Measurements from ENCODE around the gene SCAPER. TPM values are rescaled to one million over a fixed set of nuclear protein-coding genes. Genes with fewer than 3 reads are reported as not detected.

Gene SCAPER
- total RNA-seq, 1 donor from 2014 or later, result 58.0 TPM

DNA sequence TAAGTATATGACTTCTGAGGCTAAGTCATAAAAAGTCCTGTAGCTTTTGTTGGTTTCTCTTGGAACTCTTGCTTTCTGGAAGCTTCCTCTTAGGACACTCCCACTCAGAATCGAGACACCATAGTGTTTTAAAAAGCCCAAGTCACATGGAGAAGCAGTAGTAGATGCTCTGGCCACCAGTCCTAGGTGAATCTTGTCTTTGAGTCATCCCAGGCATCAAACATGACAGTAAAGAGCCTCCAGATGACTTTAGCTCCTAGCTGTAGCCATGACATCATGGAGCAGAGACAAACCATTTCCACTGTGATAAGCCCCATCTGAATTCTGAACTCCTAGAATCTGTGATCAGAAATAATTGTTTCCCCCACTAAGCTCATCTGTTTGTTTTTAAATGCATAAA is 526.4 kb downstream of the SCAPER start:
- no peaks in the 10 kb centered on the region for H3K4me1 Mint-ChIP-seq (ENCODE audit: low read depth, unreplicated experiment)
- peaks cover 2% of the 10 kb centered on the region for H3K27me3 Mint-ChIP-seq (ENCODE audit: unreplicated experiment)
- TF ChIP-seq, protein P1, sequence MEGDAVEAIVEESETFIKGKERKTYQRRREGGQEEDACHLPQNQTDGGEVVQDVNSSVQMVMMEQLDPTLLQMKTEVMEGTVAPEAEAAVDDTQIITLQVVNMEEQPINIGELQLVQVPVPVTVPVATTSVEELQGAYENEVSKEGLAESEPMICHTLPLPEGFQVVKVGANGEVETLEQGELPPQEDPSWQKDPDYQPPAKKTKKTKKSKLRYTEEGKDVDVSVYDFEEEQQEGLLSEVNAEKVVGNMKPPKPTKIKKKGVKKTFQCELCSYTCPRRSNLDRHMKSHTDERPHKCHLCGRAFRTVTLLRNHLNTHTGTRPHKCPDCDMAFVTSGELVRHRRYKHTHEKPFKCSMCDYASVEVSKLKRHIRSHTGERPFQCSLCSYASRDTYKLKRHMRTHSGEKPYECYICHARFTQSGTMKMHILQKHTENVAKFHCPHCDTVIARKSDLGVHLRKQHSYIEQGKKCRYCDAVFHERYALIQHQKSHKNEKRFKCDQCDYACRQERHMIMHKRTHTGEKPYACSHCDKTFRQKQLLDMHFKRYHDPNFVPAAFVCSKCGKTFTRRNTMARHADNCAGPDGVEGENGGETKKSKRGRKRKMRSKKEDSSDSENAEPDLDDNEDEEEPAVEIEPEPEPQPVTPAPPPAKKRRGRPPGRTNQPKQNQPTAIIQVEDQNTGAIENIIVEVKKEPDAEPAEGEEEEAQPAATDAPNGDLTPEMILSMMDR (IDR thresholded peaks at IDR 0.05; ENCODE audit: partially characterized antibody, unreplicated experiment), result no peak
- H3K9me3 Mint-ChIP-seq (ENCODE audit: unreplicated experiment), result no peaks in the 10 kb centered on the region
- DNase-seq, result no peak
- H3K4me3 Mint-ChIP-seq (ENCODE audit: unreplicated experiment), result no peak overlapping the region
- peaks cover 5% of the 10 kb centered on the region for H3K36me3 Mint-ChIP-seq (ENCODE audit: unreplicated experiment)
- no peak overlapping the region for H3K27ac Mint-ChIP-seq (ENCODE audit: unreplicated experiment)

DNA sequence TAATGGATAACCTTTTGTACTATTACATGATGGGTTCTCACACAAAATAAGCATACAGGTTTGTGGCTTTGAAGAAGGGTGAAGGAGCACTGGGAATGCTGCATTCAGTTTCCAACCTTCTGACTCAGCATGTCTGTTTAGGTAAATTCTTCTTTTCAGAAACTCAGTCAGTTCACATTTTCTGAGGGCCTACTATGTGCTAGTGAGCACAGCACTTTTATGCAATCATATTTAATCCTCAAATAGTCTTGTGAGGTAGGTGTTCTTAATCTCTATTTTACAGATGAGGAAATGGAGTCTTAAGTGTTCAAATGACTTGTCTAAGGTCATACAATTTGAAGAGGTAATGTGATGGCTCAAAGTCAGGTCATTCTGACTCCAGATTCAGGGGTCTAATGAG is 527.4 kb downstream of the SCAPER start:
- H3K27ac Mint-ChIP-seq (ENCODE audit: unreplicated experiment), result no peak overlapping the region
- H3K4me1 Mint-ChIP-seq (ENCODE audit: low read depth, unreplicated experiment), result no peaks in the 10 kb centered on the region
- TF ChIP-seq, protein P1 (IDR thresholded peaks at IDR 0.05; ENCODE audit: partially characterized antibody, unreplicated experiment), result no peak
- H3K9me3 Mint-ChIP-seq (ENCODE audit: unreplicated experiment), result peaks cover 2% of the 10 kb centered on the region
- H3K4me3 Mint-ChIP-seq (ENCODE audit: unreplicated experiment), result no peak overlapping the region
- H3K36me3 Mint-ChIP-seq (ENCODE audit: unreplicated experiment), result peaks cover 5% of the 10 kb centered on the region
- DNase-seq, result no peak
- H3K27me3 Mint-ChIP-seq (ENCODE audit: unreplicated experiment), result peaks cover 2% of the 10 kb centered on the region

DNA sequence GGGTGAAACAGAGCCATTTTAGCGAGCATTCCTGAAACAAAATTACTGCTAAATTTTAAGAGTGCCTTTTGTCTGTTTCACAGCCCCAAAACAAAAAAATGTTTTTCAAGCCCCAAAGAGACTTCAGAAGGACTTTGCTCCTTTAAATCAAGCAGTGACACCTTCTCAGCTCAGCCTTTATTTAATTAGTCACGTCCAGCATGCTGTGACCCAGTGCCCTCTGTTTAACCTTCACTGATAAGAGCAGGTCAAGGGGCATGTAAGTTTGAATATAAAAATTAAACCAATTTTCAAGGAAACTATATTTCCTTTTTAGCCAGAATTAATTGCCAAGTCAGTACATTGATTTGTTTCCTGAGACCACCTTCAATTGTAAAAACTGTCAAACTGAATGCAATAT is 527.9 kb downstream of the SCAPER start:
- no peak for DNase-seq
- H3K4me1 Mint-ChIP-seq (ENCODE audit: low read depth, unreplicated experiment), result no peaks in the 10 kb centered on the region
- H3K27ac Mint-ChIP-seq (ENCODE audit: unreplicated experiment), result no peak overlapping the region
- TF ChIP-seq, protein P1 (IDR thresholded peaks at IDR 0.05; ENCODE audit: partially characterized antibody, unreplicated experiment), result no peak
- H3K27me3 Mint-ChIP-seq (ENCODE audit: unreplicated experiment), result peaks cover 2% of the 10 kb centered on the region
- H3K4me3 Mint-ChIP-seq (ENCODE audit: unreplicated experiment), result no peak overlapping the region
- H3K9me3 Mint-ChIP-seq (ENCODE audit: unreplicated experiment), result peaks cover 2% of the 10 kb centered on the region
- H3K36me3 Mint-ChIP-seq (ENCODE audit: unreplicated experiment), result peaks cover 5% of the 10 kb centered on the region

DNA sequence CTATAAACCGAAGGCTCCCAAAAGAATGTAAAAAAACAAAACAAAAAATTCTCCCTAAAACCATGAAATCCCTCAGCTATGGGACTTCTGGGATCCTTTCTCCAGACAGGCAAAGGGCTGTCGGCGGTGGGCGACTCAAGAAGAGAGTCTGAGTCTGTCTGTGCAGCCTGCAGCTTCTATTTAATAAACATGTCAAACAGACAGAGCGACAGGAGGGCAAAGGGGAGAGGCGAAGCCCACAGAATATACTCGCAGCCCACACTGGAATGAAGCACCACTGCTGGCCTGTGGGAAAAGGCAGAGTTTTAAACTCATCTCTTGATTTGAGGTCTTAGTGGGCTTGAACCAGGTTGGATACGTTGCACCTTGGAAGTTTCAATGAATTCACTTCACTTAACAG is 528.3 kb downstream of the SCAPER start:
- Mint-ChIP-seq H3K27ac (ENCODE audit: unreplicated experiment) (no peak overlapping the region), H3K27me3 (ENCODE audit: unreplicated experiment) (peaks cover 2% of the 10 kb centered on the region), H3K9me3 (ENCODE audit: unreplicated experiment) (peaks cover 2% of the 10 kb centered on the region), H3K4me1 (ENCODE audit: low read depth, unreplicated experiment) (no peaks in the 10 kb centered on the region), H3K36me3 (ENCODE audit: unreplicated experiment) (peaks cover 5% of the 10 kb centered on the region), H3K4me3 (ENCODE audit: unreplicated experiment) (no peak overlapping the region)
- TF ChIP-seq, protein P1 (IDR thresholded peaks at IDR 0.05; ENCODE audit: partially characterized antibody, unreplicated experiment), result no peak
- DNase-seq, result no peak

DNA sequence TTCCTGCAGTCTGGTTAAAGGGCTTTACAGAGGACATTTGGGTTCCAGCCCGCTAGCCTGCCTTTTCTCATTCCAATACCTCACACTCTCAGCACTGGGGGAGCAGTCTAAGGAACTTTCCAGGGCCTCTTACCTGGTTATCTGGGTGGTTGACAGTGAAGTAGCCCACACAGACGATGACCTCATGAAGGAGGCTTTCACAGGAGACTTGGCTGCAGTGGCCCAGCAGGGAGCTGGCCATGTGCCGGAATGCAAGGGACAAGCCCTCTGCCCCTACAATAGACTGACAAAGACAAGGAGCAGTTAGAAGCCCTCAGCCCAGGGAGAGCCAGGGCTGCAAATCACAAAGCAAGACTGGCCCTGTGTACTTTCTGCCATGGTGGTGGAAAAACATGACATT is 529.1 kb downstream of the SCAPER start:
- no peak overlapping the region for H3K27ac Mint-ChIP-seq (ENCODE audit: unreplicated experiment)
- no peaks in the 10 kb centered on the region for H3K4me1 Mint-ChIP-seq (ENCODE audit: low read depth, unreplicated experiment)

More for the DNA sequence above, 529.1 kb downstream of the SCAPER start:
- Mint-ChIP-seq H3K4me3 (ENCODE audit: unreplicated experiment) (no peak overlapping the region), H3K27me3 (ENCODE audit: unreplicated experiment) (peaks cover 2% of the 10 kb centered on the region), H3K9me3 (ENCODE audit: unreplicated experiment) (peaks cover 2% of the 10 kb centered on the region), H3K36me3 (ENCODE audit: unreplicated experiment) (peaks cover 5% of the 10 kb centered on the region)
- TF ChIP-seq, protein P1 (IDR thresholded peaks at IDR 0.05; ENCODE audit: partially characterized antibody, unreplicated experiment), result no peak
- no peak for DNase-seq
